Ishikawa (cell line): ENCODE results near the gene SH2D7.

Experiments
- CREB1 ChIP-seq: IDR thresholded peaks from 2 replicates; pipeline ENCODE4 v1.6.1; 2012; ENCODE audit warnings: low read depth
- TAF1 ChIP-seq: IDR thresholded peaks from 2 replicates; pipeline ENCODE4 v1.6.1; 2012; ENCODE audit warnings: low read depth, mild to moderate bottlenecking

DNA sequence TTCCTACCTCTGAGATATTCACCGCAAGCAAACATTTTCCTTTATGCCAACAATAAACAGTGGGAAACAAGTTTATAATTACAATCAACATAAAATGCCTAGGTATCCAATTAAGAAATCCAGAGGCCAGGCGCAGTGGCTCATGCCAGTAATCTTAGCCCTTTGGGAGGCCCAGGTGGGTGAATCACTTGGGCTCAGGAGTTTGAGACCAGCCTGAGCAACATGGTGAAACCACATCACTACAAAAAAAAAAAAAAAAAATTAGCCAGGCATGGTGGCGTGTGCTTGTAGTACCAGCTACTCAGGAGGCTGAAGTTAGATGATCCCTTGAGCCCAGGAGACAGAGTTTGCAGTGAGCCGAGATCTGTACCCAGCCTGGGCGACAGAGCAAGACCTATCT is 32.1 kb upstream of the SH2D7 start:
- no peak for TF ChIP-seq CREB1
- TF ChIP-seq TAF1: no peak
